LHCN-M2 (cell line): Measurements from ENCODE around the gene DAZAP1. TPM values are rescaled to one million over a fixed set of nuclear protein-coding genes. Genes with fewer than 3 reads are reported as not detected.
"Not testable (repeated sequence)": the region's sequence is repeated elsewhere in the genome, so short reads cannot be mapped to it uniquely, and the experiment has no call there.

Experiments used
- DNase-seq: peaks from one replicate; pipeline ENCODE4 v3.0.0-alpha.2; 2012; ENCODE audit warnings: low read depth
- total RNA-seq: library from RNA; depleted of rRNA; stranded (reverse); fragments of >200 nt; gene quantifications from 2 replicates; pipeline ENCODE4 v1.2.3, GENCODE V29; 2014

The DAZAP1 gene
- total RNA-seq, 1 experiment from 2014 or later, result 82.1 TPM

DNA sequence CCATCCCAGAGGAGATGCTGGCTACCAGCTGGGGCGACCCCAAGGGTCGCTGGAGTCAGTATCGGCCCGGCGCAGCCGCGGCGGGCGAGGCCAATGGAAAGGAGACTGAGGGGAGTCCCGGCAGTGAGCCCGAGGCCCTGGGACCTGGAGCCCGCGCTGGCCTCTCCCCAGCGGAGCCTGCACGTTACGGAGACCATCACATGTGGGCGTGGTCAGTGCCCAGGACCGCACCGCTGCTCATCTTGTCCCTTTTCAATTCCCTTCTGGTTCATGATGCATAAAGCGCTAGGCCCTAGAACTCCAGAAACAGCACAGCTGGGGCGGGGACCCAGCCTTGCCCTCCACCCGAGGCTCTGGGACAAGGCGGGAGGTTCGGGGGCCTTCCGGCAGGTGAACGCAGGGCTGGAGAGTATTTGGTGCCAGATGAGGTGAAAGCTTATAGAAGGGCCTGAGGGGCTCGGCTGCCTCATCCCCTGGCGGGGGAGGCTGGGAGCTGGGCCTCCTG, 63.7 kb downstream of the DAZAP1 start:
- no peak for DNase-seq

DNA sequence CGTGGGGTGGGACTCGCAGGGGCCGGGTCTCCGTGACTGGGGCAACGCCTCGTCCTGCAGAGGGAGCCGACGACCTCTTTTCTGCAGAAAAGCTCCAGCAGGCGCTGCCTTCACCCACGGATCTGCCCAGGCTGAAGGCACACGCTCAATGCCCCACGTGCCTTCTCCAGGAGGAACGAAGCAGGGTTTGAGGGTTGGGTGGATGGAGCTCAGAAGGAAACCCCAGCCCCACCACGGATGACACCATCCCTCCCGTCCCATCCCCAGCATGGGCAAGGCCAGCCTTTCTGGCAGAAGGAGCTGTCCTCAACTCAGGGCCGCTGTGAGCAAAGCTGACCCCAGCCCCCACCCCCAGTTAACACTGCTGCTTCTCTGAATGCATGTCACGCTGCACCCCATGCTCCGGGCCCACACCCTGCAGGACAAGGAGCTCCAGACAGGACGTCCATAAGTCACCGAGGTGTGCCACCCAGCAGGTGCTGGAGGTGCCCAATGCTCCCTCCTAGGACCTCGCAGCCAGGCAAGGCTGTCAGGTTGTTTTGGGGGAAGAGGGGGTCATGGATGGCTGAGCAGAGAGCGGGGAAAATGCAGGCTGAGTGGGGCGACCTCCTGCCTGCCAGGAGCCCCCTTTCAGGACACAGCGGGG, 64.3 kb downstream of the DAZAP1 start:
- no peak for DNase-seq

DNA sequence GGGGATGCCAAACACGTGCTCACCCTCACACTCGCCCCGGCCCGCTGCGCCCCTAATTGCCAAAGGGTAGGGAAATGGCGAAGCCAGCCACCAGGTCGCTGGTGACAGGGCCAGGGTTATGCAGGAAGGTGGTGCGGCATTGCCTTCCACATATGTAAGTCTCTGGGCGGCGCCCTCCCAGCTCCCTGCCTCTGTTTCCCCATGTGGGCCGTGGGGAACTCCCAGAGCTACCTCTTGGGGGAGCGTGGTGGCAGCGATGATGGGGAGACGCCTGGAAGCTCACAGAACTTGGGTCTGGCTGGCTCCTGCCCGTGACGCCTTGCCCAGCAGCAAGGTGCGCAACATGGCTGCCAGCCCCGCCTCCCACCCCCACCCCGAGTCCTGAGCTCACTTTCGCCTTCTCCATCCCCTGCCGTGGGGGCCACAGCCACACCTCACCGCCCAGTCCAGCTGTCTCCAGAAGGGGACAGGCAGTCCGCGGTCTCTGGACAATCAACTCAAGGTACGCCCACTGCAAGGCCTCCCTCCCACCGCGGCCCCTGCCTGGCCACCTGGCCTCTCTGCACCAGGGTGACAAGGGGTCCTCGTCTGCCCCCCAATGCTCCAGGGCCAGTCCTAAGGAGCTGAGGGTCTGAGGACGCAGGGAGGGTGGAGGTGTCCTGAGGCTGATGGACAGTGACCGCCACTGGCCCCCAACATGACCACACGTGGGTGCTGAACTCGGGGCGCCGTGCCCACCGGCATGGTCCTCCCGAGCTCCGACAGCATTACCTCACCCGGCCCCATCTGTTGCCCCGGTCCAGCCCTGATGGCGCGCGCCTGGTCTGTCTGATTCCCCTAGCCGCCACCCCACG, 65.1 kb downstream of the DAZAP1 start:
- no peak for DNase-seq

DNA sequence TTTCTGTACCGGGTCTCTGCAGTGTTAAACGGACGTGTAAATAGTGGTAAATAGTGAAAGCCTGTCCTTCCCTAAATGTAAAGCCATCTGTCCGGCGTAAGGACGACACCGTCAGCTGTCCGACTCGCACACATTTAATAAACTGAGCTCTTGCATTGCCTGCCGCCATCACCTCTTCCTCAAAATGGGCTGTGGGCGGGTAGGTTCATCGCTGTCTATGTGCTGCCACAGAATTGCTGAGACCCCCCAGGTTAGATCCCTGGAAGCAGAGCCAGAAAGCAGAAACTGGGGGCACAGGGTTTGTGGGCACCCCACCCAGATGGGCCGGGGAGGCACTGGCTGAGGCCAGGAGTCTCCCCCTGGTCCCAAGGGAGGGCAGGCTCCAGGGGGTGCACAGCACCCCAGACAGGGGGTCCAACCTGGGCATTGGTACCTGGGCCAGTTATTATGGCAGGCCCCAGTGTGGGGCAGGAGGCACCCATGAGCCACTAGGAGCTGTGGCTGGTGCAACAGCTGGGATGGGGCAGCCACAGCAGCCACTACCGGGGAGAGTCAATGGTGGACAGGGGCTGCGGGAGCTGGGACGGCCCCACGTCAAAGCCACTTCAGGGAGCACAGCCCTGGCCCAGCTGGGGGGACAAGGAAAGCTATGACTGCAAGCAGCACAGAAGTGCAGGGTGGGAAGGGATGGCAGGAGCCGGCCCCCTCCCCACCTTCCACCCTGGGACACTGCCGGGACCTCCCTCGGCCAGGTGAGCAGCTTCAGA, 65.9 kb downstream of the DAZAP1 start:
- DNase-seq, result no peak

DNA sequence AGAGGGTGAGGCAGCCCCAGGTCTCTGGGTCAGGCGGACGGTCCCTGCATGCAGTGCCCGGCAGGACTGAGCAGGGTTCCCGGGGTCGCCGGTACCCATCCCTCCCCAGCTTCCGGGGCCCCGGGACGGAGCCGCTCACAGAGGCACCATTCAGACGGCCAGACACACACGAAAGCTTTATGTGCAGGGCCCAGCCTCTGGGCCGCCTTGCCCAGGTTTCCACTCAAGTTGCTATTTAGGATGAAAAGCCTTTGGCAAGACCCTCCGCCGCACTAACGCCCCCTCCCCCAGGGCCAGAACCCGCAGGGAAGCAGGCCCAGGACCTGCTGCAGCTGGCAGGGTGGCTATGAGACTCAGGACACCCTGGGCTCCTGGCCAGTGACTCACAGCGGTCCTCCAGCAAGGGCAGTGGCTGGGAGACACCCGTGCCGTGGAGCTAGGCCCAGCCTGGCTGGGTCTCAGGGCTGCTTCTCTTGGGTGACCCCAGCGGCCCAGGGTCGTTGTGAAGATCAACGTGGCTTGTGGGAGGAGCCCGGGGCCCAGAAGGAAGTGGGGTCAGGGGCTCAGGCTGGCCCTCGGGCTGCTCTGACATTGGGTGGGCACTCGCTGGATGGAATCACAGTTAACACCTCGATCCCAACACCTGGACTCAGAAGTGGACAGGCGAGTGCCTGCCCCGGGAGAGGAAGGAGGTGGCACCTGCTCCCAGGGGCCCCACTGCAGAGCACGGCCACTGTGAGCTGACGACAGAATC, 66.8 kb downstream of the DAZAP1 start:
- DNase-seq, result no peak

DNA sequence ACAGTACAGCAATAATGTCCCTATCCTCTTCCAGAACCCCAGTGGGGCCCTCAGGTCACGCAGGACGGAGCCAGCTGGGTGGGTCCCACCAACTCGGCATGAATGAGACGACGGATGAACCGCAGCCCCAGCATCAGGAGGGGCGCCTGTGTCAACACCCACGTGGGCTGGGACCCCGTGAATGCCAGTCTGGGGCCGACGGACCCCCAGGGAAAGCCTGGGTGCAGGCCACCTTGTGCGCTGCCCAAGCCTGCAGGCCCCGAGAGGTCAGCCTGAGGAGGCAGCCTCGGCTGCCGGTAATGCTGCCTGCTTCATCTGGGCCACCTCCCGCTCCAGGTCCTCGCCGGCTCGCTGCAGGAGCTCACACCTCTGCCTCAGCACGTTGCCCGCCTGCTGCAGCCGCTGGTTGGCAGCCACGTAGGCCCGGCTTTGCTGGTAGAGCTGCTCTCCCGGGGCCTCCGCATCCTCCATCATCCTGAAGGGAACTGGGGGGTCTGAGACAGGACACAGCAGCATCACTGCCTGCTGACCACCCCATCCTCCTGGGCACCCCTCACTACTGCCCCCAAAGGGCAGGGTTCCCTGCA, 67.5 kb downstream of the DAZAP1 start:
- no peak for DNase-seq

DNA sequence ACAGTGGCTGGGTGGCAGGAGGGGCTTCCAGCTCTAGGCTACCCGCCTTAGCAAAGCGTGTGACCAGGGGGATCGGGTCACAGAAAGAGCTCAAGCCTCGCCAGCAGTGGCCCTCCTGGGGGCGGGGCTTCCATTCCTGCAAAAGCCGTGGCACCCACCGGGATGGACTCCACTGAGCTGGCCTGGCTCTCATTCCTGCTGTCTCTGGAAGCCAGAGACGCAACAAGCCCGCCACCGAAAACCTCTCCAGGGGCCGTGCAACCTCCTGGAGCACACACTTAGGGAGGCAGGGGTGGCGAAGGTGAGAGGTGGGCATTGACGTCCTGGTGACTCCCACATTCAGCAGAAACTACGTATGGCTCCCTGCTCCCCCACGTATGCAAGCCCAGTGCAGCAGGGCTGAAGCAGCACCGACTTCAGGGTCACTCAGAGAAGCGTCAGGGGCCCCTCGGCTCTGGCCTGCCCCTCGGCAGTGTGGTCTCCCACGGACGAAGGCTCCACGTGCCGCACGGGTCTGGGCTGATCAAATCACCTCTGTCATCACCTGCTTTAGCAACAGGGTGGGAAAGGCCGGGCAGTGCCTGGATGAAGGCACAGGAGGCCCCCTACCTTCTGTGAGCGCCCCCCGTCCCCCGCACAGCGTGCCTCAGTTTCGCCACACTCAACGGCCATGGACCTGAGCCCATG, 68.5 kb downstream of the DAZAP1 start:
- no peak for DNase-seq

DNA sequence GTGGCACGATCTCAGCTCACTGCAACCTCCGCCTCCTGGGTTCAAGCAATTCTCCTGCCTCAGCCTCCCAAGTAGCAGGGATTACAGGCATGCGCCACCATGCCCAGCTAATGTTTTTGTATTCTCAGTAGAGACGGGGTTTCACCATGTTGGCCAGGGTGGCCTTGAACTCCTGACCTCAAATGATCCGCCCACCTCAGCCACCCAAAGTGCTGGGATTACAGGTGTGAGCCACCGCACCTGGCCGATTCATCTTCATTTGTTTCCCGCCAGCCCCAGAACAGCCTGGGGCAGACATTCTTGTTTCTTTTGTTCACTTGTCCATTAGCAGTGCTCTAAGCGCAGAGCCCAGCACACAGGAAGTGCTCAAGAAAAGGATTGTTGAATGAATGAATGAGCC, 69.7 kb downstream of the DAZAP1 start:
- DNase-seq, result not testable (repeated sequence)

DNA sequence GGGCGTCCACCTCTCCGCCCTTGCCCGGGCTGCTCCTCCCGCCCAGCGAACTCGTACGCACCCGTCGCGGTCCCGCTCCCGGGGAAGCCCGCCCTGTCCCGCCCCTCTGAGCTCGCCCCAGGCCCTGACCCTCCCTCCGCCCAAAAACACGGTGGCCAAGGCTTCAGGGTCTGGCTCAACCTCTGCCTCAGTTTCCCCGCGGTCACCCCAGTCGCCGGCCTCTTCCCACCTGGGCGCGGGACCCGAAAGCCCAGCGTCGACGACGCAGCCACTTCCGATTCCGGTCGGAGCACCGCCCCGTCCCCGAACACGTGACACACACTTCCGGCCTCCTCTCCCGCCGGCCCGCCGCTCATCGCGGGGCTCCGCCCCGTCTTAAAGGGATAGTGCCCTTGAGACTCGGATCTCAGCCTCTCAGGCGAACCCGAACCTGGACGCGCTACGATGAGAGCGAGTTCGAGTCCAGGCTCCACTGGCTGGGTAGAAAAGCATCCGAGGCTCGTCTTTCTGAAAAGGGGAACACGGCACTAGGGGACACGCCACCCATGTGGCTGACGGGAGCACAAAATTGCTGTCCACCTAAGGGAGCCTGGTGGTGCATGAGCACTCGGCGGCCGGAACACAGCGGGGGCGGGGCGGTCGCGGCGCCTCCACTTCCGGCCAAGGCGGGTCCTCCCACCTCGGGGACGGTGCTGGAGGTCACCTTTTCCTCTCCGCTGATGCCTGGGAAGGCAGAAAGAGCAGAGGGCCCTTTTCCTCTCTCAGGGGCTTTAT, 71.7 kb downstream of the DAZAP1 start, which contains the start of gene C19orf25:
Gene C19orf25 (minus strand): TSS at position 282 of the 774 bp plus-strand sequence. CDS start 312 bp downstream, outside the sequence.
- peak; percentile 89 for DNase-seq

DNA sequence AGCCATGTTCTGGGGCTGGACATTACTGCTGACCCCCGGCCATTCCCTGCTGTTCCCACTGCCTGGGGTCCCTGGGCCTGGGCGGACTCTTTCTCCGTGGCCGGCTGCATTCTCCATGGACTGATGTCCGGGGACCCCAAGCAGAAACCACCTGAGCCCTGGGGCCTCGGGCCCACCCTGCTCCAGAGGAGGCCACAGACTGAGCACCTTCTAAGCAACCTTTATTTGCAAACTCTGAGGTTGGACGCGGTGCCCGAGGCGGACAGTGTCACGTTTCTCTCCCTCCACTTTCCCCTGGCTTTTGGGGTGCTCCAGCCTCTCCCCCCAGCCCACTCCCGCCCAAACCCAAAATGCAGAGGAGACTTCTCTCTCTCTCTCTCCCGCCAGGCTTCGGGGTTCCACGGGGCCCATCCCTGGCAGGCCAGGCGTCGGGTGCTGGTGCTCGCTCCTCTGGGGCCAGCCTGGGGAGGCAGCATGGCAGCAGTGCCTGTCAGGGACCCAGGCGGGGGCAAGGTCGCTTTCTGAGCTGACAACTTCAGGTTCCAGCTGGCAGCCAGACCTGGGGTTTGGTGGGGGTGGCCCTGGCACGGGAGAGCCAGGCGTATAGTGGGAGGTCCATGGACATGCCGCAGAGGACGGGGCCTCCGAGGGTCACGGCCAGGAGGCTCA, 74.0 kb downstream of the DAZAP1 start:
- no peak for DNase-seq

DNA sequence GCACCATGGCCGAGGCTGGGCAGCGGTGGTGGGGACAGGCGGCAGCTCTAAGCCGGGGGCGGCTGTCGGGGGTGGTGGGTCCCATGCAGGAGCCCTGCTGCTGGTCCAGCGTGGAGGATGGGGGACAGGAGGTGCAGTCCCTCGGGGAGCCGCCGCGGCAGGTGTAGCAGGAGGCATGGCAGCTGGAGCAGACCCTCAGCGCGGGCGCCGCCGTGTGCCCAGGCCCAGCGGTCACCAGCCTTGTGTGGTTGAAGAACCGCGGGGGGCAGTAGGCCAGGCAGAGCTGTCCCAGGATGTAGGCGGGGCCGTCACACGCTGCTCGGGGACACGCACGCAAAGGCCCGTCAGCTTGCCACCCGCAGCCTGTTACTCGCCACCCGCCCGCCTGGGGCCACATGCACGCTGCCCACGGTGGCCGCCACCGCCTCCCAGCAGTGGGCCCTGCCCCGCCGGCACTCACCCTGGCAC, 74.5 kb downstream of the DAZAP1 start:
- DNase-seq, result no peak

DNA sequence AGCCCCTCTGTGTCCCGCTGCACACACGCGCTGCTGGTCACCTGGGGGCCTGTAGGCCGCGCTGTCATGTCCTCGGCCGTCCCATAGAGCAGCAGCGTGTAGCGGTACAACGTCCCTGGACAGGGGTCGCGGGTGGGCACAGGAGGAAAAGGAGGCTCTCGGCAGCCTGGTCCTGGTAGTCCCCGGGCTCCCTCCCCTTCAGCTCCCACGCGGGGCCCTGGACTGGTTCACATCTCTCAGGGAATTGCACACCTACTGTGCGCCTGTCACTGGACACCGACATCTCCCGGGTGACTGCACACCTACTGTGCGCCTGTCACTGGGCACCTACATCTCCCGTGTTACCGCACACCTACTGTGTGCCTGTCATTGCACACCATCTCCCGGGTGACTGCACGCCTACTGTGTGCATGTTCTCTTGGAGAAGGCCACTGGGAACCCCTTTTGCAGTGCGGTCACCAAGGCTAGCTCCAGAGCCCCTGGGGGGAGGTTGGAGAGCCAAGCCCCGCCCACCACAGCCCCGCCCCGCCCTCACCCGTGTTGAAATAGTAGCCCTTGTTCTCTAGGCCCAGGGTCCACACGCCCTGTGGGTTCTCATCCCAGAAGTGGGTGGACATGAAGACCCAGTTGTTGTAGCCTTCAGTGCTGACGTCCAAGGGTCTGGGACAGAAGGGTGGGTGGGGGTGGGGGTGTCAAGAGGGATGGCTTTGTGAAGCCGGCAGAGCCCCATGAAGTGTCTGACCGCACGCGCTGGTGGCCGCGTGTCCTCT, 75.2 kb downstream of the DAZAP1 start:
- DNase-seq, result no peak

DNA sequence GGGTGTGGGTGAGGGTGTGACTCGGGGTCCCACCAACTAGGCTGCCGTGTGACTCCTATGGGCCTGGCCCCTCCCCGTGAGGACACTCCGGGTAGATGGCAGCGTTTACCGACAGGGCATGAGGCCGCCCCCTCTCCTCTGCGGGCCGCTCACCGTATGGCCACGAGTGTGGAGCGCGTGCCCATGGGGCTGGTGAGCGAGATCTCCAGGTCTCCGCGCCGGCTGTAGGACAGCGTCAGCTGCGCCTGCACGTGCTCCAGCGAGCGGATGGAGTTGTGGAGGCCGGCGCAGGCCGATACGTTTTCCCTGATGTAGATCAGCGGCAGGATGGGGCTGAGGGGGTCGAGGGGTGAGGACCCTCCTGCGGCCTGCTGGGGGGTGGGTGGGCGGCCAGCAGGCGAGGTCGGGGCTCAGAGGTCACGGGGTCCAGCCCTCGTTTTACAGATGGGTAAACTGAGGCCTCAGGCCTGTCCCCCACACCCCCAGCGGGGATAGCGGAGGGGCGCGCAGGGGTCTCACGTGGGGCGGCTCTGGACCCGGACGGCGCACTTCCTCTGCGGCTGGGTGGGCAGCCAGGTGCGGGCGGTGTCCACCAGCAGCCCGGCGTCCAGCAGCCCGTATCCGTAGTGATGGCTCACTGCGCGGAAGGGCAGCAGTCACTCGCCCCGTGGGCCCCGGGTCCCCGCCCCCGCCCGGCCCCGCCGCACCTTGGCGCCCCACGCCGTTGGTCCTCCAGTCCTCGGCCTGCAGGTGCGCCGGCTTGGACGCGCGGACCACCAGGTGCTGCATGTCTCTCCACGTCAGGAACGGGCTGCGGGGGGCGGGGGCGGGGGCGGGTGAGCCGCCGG, 76.0 kb downstream of the DAZAP1 start:
- no peak for DNase-seq

DNA sequence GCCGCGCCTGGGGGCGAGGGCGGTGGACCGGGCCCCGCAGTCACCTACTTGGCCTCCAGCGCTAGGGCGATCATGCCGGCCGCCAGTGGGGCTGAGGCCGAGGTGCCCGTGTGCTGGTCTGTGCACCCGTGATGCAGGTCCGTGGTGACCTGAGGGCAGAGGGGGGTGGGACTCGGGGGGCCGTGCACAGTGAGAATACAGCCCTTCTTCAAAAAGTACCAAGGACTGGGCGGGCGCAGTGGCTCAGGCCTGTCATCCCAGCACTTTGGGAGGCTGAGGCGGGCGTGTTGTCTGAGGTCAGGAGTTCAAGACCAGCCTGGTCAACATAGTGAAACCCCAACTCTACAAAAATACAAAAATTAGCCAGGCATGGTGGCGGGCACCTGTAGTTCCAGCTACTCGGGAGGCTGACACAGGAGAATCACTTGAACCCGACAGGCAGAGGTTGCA, 76.6 kb downstream of the DAZAP1 start:
- DNase-seq, result no peak
